ENCODE measurements around the gene TEAD2.

The TEAD2 gene

DNA sequence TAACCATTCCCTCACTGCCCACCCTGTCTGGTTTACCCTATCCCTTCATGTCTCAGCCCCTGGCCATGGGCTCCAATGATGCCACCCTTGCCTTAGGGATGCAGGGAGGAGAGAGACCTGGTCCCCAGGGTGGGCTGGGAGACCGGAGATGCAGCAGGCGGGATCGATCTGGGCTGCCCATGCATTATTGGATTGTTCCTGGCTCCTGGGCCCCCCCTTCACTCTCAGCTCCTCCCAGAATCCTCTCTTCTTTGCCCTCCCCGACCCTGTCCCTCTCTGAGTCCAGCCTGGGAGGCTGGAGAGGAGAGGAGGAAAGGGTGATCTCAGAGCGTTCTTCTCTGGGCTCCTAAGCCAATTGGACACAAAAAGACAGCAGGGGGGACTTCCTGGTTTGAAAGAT, 31.7 kb upstream of the TEAD2 start:
- no peaks in the 10 kb centered on the region for H4K20me1 ChIP-seq (ENCODE audit: insufficient read depth, low read length)
- H3K9ac ChIP-seq (ENCODE audit: low read length): no peak overlapping the region
- H3K4me2 ChIP-seq (ENCODE audit: low read length): no peak overlapping the region
- H3K27ac ChIP-seq (ENCODE audit: low read depth, low read length, poor library complexity, severe bottlenecking): no peak overlapping the region
- no peak overlapping the region for H2AFZ ChIP-seq (ENCODE audit: low read length)
- no peaks in the 10 kb centered on the region for H3K9me2 ChIP-seq (ENCODE audit: low read depth, low read length)
- H3K36me3 ChIP-seq (ENCODE audit: insufficient read depth, low read length): no peaks in the 10 kb centered on the region
- no peaks in the 10 kb centered on the region for H3K27me3 ChIP-seq (ENCODE audit: insufficient read depth, low read length)
- peaks cover 33% of the 10 kb centered on the region for H3K4me1 ChIP-seq (ENCODE audit: insufficient read depth, low read length, severe bottlenecking)
- H3K9me3 ChIP-seq (ENCODE audit: low read length): no peaks in the 10 kb centered on the region
- TF ChIP-seq EZH2 (IDR thresholded peaks at IDR 0.05; ENCODE audit: borderline replicate concordance, low read length): no peak
- TF ChIP-seq, protein P1, sequence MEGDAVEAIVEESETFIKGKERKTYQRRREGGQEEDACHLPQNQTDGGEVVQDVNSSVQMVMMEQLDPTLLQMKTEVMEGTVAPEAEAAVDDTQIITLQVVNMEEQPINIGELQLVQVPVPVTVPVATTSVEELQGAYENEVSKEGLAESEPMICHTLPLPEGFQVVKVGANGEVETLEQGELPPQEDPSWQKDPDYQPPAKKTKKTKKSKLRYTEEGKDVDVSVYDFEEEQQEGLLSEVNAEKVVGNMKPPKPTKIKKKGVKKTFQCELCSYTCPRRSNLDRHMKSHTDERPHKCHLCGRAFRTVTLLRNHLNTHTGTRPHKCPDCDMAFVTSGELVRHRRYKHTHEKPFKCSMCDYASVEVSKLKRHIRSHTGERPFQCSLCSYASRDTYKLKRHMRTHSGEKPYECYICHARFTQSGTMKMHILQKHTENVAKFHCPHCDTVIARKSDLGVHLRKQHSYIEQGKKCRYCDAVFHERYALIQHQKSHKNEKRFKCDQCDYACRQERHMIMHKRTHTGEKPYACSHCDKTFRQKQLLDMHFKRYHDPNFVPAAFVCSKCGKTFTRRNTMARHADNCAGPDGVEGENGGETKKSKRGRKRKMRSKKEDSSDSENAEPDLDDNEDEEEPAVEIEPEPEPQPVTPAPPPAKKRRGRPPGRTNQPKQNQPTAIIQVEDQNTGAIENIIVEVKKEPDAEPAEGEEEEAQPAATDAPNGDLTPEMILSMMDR (IDR thresholded peaks at IDR 0.05; ENCODE audit: low read length): no peak
- peaks cover 3% of the 10 kb centered on the region for H3F3A ChIP-seq (ENCODE audit: insufficient read depth, low read length)
- no peaks in the 10 kb centered on the region for H3K79me2 ChIP-seq (ENCODE audit: insufficient read depth, low read length)
- H3K4me3 ChIP-seq (ENCODE audit: low read depth, low read length, poor library complexity, severe bottlenecking): no peak overlapping the region

DNA sequence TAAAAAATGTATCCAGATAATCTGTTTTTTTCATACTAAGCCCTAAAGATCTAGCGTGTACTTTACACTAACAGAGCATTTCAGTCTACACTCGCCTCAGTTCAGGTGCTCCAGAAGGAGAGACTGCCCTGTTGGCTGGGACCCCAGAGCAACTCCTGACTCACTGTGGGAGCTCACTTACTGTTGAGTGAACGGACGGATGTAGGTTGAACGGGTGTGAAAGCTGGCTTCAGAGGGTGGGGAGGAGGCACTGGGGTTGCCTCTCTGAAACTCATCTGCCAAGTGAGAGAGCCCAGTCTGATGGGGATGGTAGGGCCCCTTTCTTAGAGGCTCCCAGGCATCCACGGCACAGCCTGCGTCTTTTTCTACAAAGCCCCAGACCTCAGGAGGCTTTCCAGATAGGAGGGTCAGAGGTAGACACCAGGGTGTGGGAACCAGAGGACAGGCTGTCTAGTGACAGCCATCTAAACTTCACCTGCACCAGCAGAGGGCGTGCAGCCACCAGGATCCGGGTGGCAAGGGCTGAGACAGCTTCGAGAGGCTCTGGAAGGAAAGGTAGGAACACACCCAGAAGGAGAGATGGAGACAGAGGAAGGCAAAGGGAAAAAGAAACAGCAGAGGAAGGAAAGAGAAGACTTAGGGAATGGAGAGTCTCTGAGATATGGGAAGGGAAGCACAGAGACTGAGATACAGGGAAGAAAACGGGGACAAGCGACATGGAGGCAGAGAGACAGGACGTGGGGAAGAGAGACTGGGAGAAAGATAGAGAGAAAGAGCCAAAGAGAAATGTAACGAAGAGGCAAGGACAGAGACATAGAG, 29.6 kb upstream of the TEAD2 start:
- peaks cover 3% of the 10 kb centered on the region for H3F3A ChIP-seq (ENCODE audit: insufficient read depth, low read length)
- TF ChIP-seq, protein P1 (IDR thresholded peaks at IDR 0.05; ENCODE audit: low read length): peak; percentile 97
- no peak for TF ChIP-seq EZH2 (IDR thresholded peaks at IDR 0.05; ENCODE audit: borderline replicate concordance, low read length)
- no peaks in the 10 kb centered on the region for H3K9me2 ChIP-seq (ENCODE audit: low read depth, low read length)
- H4K20me1 ChIP-seq (ENCODE audit: insufficient read depth, low read length): no peaks in the 10 kb centered on the region
- peaks cover 51% of the 10 kb centered on the region for H3K4me1 ChIP-seq (ENCODE audit: insufficient read depth, low read length, severe bottlenecking)
- no peak overlapping the region for H3K4me3 ChIP-seq (ENCODE audit: low read depth, low read length, poor library complexity, severe bottlenecking)
- H3K9ac ChIP-seq (ENCODE audit: low read length): peak overlapping the region; percentile 44; the same call in 1 of the 2 replicates
- H3K27me3 ChIP-seq (ENCODE audit: insufficient read depth, low read length): no peaks in the 10 kb centered on the region
- peak overlapping the region; percentile 41 for H3K4me2 ChIP-seq (ENCODE audit: low read length)
- no peak overlapping the region for H2AFZ ChIP-seq (ENCODE audit: low read length)
- no peaks in the 10 kb centered on the region for H3K79me2 ChIP-seq (ENCODE audit: insufficient read depth, low read length)
- H3K27ac ChIP-seq (ENCODE audit: low read depth, low read length, poor library complexity, severe bottlenecking): peak overlapping the region; percentile 96
- no peaks in the 10 kb centered on the region for H3K9me3 ChIP-seq (ENCODE audit: low read length)
- H3K36me3 ChIP-seq (ENCODE audit: insufficient read depth, low read length): no peaks in the 10 kb centered on the region

DNA sequence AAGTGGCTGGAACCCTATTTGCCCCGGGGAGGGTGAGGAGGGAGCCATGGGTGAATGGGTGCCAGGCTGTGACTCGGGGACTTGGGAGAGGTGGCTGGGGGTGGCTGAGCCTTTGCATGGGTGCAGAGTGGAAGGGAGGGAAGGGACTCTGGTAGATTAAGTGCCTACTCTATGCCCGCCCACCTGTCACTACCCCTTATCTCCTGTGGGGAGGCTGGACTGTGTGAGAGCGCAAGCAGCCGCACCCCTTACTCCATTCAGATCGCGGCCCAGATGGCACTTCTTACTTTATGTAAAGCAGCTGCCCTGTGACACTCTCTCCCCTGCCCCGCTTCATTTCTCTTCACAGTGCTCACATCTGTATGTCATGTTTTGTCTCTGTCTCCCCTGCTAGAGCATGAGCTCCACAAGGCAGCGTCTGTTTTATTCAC, 28.7 kb upstream of the TEAD2 start:
- no peaks in the 10 kb centered on the region for H3K9me3 ChIP-seq (ENCODE audit: low read length)
- H3F3A ChIP-seq (ENCODE audit: insufficient read depth, low read length): peaks cover 3% of the 10 kb centered on the region
- H3K9ac ChIP-seq (ENCODE audit: low read length): peak overlapping the region; percentile 55
- H3K4me3 ChIP-seq (ENCODE audit: low read depth, low read length, poor library complexity, severe bottlenecking): peak overlapping the region; percentile 39
- TF ChIP-seq, protein P1 (IDR thresholded peaks at IDR 0.05; ENCODE audit: low read length): no peak
- TF ChIP-seq EZH2 (IDR thresholded peaks at IDR 0.05; ENCODE audit: borderline replicate concordance, low read length): no peak
- peak overlapping the region; percentile 96 for H3K27ac ChIP-seq (ENCODE audit: low read depth, low read length, poor library complexity, severe bottlenecking)
- H3K9me2 ChIP-seq (ENCODE audit: low read depth, low read length): no peaks in the 10 kb centered on the region
- peaks cover 51% of the 10 kb centered on the region for H3K4me1 ChIP-seq (ENCODE audit: insufficient read depth, low read length, severe bottlenecking)
- H3K4me2 ChIP-seq (ENCODE audit: low read length): peak overlapping the region; percentile 74
- H3K27me3 ChIP-seq (ENCODE audit: insufficient read depth, low read length): no peaks in the 10 kb centered on the region
- H2AFZ ChIP-seq (ENCODE audit: low read length): no peak overlapping the region
- H4K20me1 ChIP-seq (ENCODE audit: insufficient read depth, low read length): no peaks in the 10 kb centered on the region
- H3K36me3 ChIP-seq (ENCODE audit: insufficient read depth, low read length): no peaks in the 10 kb centered on the region
- no peaks in the 10 kb centered on the region for H3K79me2 ChIP-seq (ENCODE audit: insufficient read depth, low read length)
